Occipital lobe (tissue), 2 donors: ENCODE results near the gene BAG2. TPM values are rescaled to one million over a fixed set of nuclear protein-coding genes. Genes with fewer than 3 reads are reported as not detected.

ENCODE experiments used
- DNase-seq: peaks from one replicate; lab custom pipeline; 2025; lab: John Stamatoyannopoulos, UW
- total RNA-seq: library from RNA; depleted of rRNA; stranded (reverse); fragments of >200 nt; gene quantifications from one replicate; pipeline ENCODE4 v1.2.3, GENCODE V29; 2014

Gene BAG2
- total RNA-seq, 1 donor from 2014 or later = 3.7 TPM

DNA sequence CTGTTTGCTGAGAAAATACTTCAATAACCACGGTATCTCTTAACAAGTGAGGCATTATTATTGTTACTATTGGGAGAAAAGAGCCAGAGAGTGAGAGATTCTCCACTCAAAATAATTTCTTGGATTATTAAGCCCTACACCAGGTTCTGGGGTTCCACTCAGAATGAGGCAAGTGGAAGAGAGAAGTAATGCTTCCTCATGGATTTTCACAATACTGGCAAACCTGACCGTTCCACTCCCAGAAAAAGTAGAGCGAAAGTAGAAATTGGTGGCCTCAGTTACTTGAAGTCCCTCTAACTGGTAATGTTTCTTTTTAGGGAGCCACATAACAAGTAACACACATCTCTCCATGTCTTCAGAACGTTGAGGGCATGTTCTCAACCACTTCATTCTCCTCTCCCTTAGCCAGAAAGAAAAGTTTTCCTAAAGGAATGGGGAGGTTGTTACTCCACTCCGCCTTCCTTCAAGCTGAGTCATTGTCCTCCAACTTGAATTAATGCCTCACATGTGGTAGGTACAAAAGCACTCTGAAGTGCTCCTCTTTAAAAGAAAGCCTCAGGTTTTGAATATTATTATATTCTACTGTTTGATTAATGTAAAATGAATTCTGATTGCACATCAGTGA lies 1.9 kb downstream of the BAG2 start:
- DNase-seq = no peak

DNA sequence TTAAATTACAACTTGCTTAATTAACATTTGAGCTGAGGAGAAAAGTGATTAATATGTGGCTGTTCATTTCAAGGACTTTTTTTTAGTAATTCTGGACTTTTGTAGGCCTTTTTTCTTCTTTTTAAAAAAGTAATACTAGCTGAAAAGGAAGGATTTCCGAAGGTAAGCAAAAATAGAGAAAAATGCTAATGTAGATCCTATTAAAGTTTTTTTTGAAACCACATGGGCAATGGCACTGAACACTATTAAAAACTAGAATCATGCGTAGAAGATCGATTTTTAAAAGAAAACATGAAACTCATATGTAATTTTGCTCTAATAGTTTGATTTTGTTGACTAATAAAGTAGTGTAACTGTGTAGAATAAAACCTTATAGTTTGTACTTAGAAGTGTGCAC lies 2.4 kb downstream of the BAG2 start:
- DNase-seq = no peak

DNA sequence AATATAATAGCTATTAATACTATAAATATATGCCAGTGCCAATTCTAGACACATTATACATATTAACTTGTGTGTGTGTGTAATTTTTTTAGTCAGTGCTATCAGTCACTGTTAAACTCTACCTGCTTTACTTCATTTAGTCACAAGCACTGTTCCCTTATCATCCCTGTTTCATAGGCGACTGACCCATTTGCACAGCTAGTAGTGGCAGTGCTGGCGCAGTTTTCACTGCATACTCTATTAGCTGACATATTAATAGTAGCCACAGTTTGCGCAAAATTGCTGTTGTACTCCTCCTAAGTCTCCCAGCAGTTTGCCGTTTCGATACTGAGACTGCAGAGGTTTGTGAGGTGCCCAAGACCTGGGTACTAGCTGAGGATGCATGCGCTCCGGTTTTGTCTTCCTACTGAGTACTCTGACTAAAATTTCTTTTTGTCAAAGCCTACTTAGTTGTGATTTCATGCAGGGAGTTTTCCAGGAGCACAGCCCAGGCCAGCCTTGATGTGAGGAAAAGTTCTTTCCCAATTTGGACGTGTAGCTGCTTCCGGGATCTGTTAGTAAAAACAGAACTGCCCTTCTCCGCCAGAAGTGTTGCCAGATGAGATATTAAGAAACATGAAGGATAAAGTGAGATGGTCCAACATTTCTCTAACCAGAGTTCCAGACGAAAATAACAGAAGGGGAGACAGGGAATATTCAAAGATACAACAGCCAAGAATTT lies 5.6 kb downstream of the BAG2 start:
- DNase-seq = no peak

DNA sequence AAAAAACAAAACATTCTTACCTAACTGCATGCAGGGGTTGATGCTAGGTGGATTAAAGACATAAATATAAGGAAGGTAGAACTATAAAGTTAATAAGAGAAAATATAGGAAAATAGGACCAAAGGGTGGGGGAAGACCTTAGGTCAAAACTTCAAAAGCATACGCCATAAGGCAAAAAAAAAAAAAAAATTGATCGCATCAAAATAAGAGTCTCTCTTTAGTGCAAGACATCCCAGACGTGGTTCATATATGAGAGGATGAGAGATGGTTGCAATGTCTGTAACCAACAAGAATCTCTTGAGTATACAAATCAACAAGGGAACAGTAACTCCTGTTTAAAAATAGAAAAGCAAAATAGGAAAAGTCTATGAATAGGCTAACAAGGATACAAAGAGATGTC lies 8.5 kb downstream of the BAG2 start:
- DNase-seq = no peak

DNA sequence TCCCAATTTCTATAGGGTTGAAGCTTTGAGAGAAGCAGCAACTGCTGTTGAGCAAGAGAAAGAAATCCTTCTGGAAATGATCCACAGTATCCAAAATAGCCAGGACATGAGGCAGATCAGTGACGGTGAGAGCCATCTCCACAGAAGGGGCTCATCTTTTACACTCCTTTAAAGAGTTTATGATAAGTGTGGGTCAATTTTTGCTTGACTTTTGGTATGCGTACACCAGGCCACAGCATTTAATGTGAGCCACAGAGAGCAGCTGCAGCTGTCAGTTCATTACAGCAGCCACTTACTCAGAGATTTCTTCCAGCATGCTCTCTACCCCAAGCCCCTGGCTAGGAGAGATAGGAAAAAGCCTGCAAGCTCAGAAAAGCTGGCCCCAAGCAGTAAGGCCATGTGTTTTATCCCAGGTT lies 9.9 kb downstream of the BAG2 start:
- DNase-seq = no peak

DNA sequence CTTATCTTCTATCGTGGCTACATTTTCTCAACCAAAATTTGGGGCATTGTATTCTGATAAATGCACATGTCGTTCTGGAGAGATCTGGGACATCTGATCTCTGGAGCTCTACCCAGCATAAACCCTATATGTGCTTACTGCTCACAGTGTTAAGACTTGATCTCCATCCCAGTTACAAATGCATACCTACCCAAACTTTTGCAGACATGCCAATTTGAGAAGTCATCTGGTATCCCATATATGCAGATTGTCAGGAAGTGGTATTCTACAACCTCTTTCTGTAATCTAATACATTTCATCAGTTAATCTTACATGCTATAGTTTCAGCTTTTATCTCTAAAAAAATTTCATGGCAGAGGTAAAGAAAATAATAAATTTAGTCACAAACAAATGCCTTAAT lies 11.2 kb downstream of the BAG2 start:
- no peak for DNase-seq

DNA sequence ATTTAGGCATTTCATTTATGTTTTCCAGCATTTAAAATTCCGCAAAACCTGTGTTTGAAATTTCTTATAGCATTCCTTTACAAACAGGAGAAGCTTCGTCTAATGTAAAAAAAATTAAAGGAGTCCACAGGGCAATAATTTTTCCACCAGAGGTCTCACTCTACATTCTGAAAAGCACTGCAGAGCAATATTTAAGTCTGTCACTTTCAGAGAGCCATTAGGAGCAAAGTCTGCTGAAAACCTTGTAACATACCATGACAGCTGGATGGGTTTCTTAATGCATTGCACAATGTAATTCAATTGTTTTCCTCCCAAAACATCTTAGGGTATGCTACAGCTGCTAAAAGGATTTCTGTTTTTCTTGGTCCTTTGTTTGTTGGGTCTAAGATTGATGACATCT lies 18.0 kb downstream of the BAG2 start:
- no peak for DNase-seq

DNA sequence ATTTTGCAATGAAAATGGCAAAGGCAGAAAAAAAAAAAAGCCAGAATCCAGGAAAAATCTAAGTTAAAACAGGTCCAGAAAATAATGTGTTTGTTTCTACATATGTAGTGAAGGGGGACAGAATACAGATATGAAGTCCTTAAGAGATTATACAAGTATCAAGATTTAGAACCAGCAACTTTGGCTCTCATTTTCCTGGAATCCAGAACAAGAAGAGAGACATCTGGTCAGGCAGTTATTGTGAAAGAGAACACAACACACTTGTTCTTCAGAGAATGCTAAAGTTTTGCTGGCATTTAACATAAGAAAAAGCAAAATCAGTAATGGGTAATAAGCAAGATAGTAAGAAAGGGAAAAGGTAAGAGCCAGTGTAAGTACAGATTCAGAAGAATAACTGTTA lies 21.1 kb downstream of the BAG2 start:
- no peak for DNase-seq

DNA sequence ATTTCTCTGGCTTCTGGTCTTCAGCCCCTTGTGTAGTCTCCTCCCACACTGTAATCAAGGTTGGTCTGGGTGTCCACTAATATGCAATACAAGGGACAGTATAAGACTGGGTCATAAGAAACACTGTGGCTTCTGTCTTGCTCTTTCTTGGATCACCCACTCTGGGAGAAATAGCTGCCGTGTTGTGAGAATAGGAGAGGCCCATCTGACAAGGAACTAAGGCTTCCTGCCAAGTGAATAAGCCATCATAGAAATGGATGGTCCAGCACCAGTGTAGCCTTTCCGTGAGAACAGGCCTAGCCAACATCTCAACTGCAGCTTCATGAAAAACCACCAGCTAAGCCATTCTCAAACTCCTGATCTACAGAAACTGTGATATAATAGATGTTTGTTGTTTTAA lies 23.3 kb downstream of the BAG2 start:
- DNase-seq = no peak

DNA sequence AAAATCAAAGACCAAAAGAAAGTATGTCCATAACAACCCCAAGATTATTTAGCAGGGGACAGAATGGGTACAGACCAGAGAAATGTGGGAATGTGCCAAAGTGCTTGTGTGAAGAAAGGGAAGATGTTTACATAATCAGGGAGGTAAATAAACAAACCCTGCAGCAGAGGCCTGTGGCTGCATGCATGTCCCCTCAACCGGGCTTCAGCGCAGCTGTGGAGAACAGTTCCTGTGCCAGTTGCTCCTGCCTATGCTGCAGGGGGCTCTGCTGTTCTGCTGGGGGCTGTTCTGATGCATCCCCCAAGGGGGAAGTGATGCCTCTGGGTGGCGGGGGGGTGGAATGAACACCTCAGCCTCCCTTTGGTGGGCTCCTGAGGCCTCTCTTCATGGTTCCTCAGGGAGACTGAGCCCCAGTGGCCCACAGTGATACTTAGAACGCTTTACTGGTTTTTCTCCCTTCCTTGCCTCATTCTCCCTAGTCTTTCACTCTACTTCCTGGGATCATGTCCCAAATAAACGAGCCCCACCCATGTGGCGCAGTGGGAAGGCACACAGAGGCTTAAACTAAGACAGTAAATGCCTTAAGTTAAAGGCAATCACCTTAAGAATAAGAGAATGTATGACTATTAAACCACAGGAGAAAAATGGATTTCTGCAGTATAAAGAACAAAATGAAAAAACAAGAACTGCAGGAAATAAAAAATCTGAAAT lies 27.0 kb downstream of the BAG2 start:
- DNase-seq = no peak

DNA sequence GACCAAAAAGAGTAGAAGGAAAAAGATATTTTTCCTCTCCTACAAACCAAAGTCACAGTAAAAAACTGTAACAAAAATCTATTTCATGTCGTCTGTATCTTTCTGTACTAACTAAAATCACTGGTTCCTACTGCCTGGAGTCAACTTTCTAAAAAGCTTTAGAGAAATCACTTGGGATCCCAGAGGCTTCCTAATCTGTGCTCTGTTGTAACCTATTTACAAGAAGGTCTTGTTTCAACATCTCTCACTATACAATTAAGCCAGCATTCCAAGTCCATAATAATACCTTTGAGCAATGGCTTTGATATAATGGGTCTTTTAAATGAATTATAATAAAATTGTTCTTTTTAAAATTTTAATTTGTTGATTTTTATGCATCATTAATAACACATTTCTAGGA lies 29.6 kb downstream of the BAG2 start:
- no peak for DNase-seq

DNA sequence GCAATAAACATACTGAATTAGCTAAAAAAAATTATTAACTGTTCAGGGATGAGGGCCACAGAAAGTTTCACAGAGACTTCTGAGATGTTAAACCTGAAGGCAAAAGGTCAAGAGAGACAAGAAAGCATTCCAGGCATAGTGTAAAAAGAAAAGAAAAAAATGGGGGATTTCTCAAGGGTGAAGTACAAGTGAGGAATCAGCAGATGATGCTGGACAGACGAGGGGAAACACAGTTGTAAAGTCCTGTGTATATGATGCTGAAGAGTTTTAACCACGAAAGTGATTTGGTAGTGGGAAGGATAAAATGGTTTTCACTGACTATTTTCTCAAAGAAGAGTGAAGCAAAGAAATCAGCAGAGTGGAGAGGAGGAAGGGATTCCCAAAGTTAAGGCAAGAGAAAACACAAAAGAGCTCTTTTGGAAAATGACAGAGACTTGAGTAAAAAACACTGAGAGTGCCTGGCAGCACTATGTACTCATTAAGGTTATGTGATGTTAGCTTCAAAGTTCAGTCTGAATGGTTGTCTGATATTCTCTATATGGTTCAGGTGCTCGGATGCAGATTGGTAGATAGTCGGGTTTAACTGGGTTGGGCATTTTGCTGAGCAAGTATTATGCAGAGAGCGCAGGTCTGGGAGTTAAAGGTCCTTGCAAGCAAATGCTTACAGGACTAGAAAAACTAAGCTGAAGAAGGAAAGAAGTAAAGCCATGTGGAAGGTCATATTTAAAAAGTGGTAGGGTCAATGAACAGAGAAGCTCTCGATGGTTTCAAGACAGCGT lies 33.6 kb downstream of the BAG2 start:
- no peak for DNase-seq

DNA sequence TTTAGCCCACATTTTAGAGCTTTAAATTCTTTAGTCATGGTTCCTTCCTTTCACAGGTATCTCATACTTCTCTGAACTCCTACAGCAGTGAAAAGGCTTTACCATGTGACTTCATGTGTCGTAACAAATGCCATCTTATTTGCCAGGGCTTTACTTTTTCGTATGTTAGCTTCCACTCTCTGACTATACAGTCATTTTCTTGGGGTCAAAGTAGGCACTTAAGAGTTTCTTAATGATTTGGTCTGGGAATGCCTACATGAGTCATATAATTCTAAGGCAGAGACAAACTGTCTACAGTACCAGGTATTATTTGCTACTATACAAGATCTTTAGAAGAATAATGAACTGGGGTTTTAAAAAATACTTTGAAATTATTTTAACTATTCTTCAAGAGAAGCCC lies 35.0 kb downstream of the BAG2 start:
- DNase-seq = no peak

DNA sequence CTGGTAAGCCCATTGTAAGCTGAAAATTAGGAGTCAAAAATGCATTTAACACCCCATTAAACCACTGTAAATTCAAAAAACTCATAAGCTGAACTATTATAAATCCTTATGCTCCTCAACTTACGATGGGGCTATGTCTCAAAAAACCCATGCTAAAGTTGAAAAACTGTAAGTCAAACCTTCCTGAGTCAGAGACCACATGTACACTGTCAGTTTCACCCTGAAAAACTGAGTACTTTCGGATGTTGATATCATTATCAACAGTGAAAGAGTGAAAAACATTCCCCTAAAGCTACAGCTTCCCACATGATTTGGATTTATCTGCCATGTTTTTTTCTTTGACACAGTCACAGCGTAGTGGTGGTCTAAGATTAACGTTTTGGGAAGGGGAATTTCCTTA lies 35.7 kb downstream of the BAG2 start:
- no peak for DNase-seq

DNA sequence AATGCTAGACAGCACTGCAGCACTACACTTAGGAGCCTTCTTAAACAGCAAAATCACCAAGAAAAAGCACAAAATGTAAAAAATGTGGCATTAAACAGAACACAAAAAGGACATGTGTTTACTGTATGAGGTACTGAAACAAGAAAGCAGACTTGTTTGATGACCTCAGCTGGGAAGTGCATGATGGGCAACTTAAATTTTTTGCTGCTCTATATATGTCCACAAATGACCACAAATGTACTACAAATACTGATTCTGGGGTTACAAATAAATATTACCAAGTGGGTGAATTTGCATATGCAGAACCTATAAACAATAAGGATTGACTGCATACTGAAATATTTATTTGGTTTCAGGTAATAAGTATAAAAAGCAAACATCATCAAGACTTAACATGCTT lies 36.9 kb downstream of the BAG2 start:
- no peak for DNase-seq

DNA sequence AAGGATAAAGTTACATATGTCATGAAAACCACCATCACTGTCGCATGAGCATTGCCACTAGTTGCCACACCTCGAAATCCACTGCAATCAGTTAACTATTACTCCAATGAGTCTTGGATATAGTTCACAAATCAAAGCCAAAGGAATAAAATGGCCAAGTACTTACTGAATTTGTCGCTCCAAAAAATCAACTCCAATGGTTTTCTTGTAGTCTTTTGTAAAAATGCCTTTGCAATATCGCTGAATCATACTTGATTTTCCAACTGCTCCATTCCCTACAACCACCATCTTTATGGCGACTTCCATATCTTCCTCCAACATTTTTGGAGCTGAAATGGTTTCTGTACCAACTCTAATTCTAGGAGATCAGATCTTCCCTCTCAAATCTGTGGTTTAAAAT lies 37.9 kb downstream of the BAG2 start:
- no peak for DNase-seq

DNA sequence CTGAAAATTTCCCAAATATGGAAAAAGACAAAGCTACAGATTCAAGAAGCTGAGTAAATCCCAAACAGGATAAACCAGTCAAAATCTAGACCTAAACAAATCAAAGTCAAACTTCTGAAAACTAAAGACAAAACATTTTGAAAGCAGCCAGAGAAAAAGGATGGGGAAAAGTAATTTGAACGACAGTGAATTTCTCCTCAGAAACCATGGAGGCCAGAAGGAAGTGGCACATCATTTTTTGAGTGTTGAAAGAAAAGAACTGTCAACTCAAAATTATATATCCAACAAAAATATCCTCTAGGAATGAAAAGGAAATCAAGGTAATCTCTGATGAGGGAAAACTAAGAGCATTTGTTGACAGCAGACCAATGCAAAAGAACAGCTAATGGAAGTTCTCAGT lies 43.1 kb downstream of the BAG2 start:
- DNase-seq = no peak

DNA sequence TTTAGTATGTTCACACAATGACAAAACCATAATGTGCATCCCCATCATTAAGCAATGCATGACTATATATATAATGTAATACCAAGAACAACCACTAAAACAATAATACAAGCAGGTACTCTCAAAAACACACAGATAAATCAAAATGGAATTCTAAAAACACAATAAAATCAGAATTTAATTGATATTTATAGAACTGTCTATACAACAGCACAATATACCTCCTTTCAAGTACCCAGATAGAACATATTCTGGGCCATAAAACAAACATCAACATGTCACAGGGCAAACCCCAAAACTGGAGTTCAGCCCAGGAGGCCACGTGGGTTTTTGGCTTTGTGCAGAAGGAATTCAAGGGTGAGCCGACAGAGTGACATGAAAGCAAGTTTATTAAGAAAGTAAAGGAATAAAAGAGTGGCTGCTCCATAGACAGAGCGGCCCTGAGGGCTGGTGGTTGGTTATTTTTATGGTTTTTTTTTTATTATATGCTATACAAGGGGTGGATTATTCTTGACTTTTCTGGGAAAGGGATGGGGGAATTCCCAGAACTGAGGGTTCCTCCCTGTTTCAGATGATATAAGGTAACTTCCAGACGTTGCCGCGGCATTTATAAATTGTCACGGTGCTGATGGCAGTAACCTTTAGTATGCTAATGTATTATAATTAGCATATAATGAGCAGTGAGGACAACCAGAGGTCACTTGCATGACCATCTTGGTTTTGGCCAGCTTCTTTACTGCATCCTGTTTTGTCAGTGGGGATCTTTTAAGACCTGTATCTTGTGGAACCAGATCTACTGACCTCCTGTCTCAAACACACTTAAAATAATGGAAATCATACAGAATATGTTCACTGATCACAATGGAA lies 44.3 kb downstream of the BAG2 start:
- peak; percentile 5 for DNase-seq

DNA sequence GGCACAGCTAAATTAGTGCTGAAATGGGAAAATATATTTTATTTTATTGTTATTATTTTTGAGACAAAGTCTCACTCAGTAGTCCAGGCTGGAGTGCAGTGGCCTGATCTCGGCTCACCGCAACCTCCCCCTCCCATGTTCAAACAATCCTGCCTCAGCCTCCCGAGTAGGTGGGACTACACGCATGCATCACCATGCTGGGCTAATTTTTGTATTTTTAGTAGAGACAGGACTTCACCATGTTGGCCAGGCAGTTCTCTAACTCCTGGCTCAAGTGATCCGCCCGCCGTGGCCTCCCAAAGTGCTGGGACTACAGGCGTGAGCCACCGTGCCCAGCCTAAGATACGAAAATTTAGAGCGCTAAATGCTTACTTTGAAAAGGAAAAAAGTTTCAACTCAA lies 45.1 kb downstream of the BAG2 start:
- no peak for DNase-seq

DNA sequence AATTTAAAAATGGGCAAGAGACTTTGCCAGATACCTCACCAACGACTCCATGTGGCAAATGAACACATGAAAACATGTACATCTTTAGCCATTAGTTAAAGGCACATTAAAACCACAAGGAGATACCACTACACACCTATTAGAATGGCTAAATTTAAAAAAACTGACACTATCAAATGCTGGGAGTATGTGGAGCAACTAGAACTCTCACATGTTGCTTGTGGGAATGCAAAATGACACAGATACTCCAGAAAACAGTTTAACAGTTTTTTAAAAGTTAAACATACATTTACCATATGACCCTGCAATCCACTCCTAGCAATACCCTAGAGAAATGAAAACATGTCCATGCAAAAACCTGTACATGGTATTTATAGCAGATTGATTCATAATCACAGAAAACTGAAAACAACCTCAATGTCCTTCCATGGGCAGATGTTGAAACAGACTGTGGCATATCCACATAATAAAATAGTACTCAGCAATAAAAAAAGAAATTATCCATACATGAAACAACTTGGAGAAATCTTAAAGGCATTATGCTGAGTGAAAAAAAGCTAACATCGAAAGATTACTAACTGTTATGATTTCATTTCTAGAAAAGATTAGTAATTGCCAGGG lies 48.1 kb downstream of the BAG2 start:
- no peak for DNase-seq
